GM12878 (cell line): ENCODE data around the gene RHBDD3. TPM values are rescaled to one million over a fixed set of nuclear protein-coding genes. Genes with fewer than 3 reads are reported as not detected.

Experiments
- BHLHE40 ChIP-seq, 2 experiments: fragments of 450-650 bp in 1 of 2; IDR thresholded peaks; 2 replicates each; pipeline ENCODE4 v1.6.1; 2011 to 2017; ENCODE audit warnings: low read depth in 2 of 2, borderline replicate concordance in 1 of 2, improper control_type of control experiment in 1 of 2, low read length in 1 of 2, mild to moderate bottlenecking in 1 of 2
- FOS ChIP-seq: IDR thresholded peaks from 3 replicates; pipeline ENCODE4 v1.6.1; 2011; ENCODE audit warnings: borderline replicate concordance; ENCODE audit not compliant: insufficient read length; ENCODE audit errors: extremely low read depth
- KAT2A ChIP-seq: conservative IDR thresholded peaks from 2 replicates; pipeline ENCODE4 v1.6.1; 2011; ENCODE audit warnings: low read depth, low read length; ENCODE audit not compliant: control insufficient read depth
- RAD21 ChIP-seq: IDR thresholded peaks from 2 replicates; pipeline ENCODE4 v1.6.1; 2011; ENCODE audit warnings: mild to moderate bottlenecking, low read depth, low read length, moderate library complexity; ENCODE audit not compliant: insufficient read depth
- TARDBP ChIP-seq: IDR thresholded peaks from 2 replicates; pipeline ENCODE4 v1.6.1; 2016; ENCODE audit warnings: borderline replicate concordance
- YY1 ChIP-seq: IDR thresholded peaks from 2 replicates; pipeline ENCODE4 v1.6.1; 2011; ENCODE audit warnings: low read depth, mild to moderate bottlenecking, low read length
- ZNF622 ChIP-seq: fragments of 450-650 bp; IDR thresholded peaks from 2 replicates; pipeline ENCODE4 v1.6.1; 2017; ENCODE audit warnings: mild to moderate bottlenecking, inconsistent platforms
- polyA plus RNA-seq, 11 experiments: library from polyadenylated mRNA; depleted of rRNA in 4 of 11; unstranded in 6 of 11; stranded (reverse) in 5 of 11; fragments of >200 nt; fragmentation: Nextera tagmentation in 4 of 11; fragmentation: Illumina TruSeq in 1 of 11; extraction: Ambion mirVana in 4 of 11; extraction: Trizol in 1 of 11; gene quantifications; 1 replicate in 1 of 11; 2 replicates in 10 of 11; pipeline versions ENCODE4 v1.2.1 to v1.2.3, GENCODE V29; 2011 to 2016; ENCODE audit warnings: inconsistent platforms in 2 of 11, missing spikeins in 2 of 11, low read depth in 1 of 11
- total RNA-seq, 4 experiments: library from RNA; depleted of rRNA in 3 of 4; stranded (reverse); fragments of >200 nt in 3 of 4; fragmentation: Illumina TruSeq in 1 of 4; extraction: Trizol in 1 of 4; gene quantifications; 2 replicates each; pipeline versions ENCODE4 v1.2.1 to v1.2.3, GENCODE V29; 2013 to 2021
- TF ChIP-seq, protein P1 (sequence below): fragments of 450-650 bp; IDR thresholded peaks from 2 replicates; pipeline ENCODE4 v1.6.1; 2017; ENCODE audit warnings: mild to moderate bottlenecking, moderate library complexity
- TF ChIP-seq, protein P2 (sequence below): IDR thresholded peaks from 2 replicates; pipeline ENCODE4 v1.6.1; 2012; ENCODE audit warnings: low read depth, low read length, improper control_type of control experiment
- TF ChIP-seq, protein P3 (sequence below): IDR thresholded peaks from 2 replicates; pipeline ENCODE4 v1.6.1; 2011; ENCODE audit warnings: low read depth, mild to moderate bottlenecking, low read length, moderate library complexity, borderline replicate concordance; ENCODE audit errors: extremely low read depth
- TF ChIP-seq, protein P4 (sequence below): IDR thresholded peaks from 2 replicates; pipeline ENCODE4 v1.6.1; 2011; ENCODE audit warnings: borderline replicate concordance, low read depth, mild to moderate bottlenecking, moderate library complexity, mixed read lengths, low read length; ENCODE audit not compliant: insufficient read depth; ENCODE audit errors: extremely low read length
- TF ChIP-seq, protein P5 (sequence below): fragments of 150-350 bp; IDR thresholded peaks from 2 replicates; pipeline ENCODE4 v1.6.1; 2016; ENCODE audit warnings: low read depth, low read length

The RHBDD3 gene
- total and polyA plus RNA-seq, 10 of the 15 experiments (the other 5 are each of a cell fraction or from before 2014, with no cell fraction given), result 0.27 to 41.2 (median 20.1) TPM

DNA sequence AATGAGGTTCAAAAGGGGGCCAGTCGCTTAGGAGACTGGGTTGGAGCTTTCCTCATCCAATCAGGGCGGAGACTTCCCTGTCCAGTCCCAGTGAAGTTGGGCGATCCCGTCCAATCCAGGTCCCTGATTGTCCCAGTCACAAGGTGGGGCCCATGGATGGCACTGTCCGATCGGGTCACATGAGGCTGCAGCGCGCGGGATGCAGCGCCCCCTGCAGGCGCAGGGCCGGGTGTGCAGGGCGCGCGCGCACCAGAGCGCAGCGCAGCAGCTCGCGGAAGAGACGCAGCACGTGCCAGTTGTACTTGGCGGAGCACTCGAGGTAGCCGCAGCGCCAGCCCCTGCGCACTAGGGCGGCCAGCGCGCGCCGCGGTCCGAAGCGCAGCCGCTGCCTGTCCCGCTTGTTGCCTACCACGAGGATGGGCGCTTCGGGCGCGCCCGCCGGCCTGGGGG is 45.4 kb upstream of the RHBDD3 start (continued):
- TF ChIP-seq, protein P1, sequence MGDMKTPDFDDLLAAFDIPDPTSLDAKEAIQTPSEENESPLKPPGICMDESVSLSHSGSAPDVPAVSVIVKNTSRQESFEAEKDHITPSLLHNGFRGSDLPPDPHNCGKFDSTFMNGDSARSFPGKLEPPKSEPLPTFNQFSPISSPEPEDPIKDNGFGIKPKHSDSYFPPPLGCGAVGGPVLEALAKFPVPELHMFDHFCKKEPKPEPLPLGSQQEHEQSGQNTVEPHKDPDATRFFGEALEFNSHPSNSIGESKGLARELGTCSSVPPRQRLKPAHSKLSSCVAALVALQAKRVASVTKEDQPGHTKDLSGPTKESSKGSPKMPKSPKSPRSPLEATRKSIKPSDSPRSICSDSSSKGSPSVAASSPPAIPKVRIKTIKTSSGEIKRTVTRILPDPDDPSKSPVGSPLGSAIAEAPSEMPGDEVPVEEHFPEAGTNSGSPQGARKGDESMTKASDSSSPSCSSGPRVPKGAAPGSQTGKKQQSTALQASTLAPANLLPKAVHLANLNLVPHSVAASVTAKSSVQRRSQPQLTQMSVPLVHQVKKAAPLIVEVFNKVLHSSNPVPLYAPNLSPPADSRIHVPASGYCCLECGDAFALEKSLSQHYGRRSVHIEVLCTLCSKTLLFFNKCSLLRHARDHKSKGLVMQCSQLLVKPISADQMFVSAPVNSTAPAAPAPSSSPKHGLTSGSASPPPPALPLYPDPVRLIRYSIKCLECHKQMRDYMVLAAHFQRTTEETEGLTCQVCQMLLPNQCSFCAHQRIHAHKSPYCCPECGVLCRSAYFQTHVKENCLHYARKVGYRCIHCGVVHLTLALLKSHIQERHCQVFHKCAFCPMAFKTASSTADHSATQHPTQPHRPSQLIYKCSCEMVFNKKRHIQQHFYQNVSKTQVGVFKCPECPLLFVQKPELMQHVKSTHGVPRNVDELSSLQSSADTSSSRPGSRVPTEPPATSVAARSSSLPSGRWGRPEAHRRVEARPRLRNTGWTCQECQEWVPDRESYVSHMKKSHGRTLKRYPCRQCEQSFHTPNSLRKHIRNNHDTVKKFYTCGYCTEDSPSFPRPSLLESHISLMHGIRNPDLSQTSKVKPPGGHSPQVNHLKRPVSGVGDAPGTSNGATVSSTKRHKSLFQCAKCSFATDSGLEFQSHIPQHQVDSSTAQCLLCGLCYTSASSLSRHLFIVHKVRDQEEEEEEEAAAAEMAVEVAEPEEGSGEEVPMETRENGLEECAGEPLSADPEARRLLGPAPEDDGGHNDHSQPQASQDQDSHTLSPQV, result no peak
- TF ChIP-seq, protein P2, sequence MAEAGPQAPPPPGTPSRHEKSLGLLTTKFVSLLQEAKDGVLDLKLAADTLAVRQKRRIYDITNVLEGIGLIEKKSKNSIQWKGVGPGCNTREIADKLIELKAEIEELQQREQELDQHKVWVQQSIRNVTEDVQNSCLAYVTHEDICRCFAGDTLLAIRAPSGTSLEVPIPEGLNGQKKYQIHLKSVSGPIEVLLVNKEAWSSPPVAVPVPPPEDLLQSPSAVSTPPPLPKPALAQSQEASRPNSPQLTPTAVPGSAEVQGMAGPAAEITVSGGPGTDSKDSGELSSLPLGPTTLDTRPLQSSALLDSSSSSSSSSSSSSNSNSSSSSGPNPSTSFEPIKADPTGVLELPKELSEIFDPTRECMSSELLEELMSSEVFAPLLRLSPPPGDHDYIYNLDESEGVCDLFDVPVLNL, result no peak
- TF ChIP-seq BHLHE40 (IDR thresholded peaks at IDR 0.05; ENCODE audit: borderline replicate concordance in 1 of 2, low read depth in 2 of 2, low read length in 1 of 2) (peak; percentile 60 to 89; a peak in 3 of 4 replicates), TARDBP (no peak), RAD21 (peak; percentile 41), ZNF622 (no peak), YY1 (no peak), FOS (no peak), KAT2A (no peak)
- TF ChIP-seq, protein P3, sequence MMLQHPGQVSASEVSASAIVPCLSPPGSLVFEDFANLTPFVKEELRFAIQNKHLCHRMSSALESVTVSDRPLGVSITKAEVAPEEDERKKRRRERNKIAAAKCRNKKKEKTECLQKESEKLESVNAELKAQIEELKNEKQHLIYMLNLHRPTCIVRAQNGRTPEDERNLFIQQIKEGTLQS, result no peak
- TF ChIP-seq, protein P4, sequence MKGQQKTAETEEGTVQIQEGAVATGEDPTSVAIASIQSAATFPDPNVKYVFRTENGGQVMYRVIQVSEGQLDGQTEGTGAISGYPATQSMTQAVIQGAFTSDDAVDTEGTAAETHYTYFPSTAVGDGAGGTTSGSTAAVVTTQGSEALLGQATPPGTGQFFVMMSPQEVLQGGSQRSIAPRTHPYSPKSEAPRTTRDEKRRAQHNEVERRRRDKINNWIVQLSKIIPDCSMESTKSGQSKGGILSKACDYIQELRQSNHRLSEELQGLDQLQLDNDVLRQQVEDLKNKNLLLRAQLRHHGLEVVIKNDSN, result peak; percentile 75
- TF ChIP-seq, protein P5, sequence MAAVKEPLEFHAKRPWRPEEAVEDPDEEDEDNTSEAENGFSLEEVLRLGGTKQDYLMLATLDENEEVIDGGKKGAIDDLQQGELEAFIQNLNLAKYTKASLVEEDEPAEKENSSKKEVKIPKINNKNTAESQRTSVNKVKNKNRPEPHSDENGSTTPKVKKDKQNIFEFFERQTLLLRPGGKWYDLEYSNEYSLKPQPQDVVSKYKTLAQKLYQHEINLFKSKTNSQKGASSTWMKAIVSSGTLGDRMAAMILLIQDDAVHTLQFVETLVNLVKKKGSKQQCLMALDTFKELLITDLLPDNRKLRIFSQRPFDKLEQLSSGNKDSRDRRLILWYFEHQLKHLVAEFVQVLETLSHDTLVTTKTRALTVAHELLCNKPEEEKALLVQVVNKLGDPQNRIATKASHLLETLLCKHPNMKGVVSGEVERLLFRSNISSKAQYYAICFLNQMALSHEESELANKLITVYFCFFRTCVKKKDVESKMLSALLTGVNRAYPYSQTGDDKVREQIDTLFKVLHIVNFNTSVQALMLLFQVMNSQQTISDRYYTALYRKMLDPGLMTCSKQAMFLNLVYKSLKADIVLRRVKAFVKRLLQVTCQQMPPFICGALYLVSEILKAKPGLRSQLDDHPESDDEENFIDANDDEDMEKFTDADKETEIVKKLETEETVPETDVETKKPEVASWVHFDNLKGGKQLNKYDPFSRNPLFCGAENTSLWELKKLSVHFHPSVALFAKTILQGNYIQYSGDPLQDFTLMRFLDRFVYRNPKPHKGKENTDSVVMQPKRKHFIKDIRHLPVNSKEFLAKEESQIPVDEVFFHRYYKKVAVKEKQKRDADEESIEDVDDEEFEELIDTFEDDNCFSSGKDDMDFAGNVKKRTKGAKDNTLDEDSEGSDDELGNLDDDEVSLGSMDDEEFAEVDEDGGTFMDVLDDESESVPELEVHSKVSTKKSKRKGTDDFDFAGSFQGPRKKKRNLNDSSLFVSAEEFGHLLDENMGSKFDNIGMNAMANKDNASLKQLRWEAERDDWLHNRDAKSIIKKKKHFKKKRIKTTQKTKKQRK, result no peak
